K562 (cell line): ENCODE data around the gene A4GALT. TPM values are rescaled to one million over a fixed set of nuclear protein-coding genes. Genes with fewer than 3 reads are reported as not detected.
"Not testable (repeated sequence)": the region's sequence is repeated elsewhere in the genome, so short reads cannot be mapped to it uniquely, and the experiment has no call there.

ENCODE experiments used
- ATAC-seq: fragments of 200-7000 bp; cut with Tn5 transposase; 3 replicates; pipeline ENCODE4 v1.9.1; 2020; ENCODE audit warnings: moderate library complexity
- BruUV-seq: library from RNA; stranded (reverse); fragments of 400-500 nt; replicated peaks from 2 replicates; lab custom pipeline; 2021; lab: Mats Ljungman, UMichigan
- CTCF ChIA-PET: fragments of 300-600 bp; formaldehyde crosslinking; extraction: SDS; loops from one replicate; lab custom pipeline; 2021; ENCODE audit warnings: low intra/inter-chr PET ratio; lab: Yijun Ruan, JAX
- POLR2A ChIA-PET: fragments of 300-600, 350-650 bp; sonication (Branson Sonifier 250); formaldehyde crosslinking; extraction: SDS; loops from one replicate; lab custom pipeline; 2021; ENCODE audit warnings: antibody characterized with exemption, inconsistent platforms; lab: Yijun Ruan, JAX
- DNase-seq, 4 experiments: peaks; one replicate each; pipeline versions ENCODE4 v3.0.0 to v3.0.0-alpha.2; 2011 to 2018; ENCODE audit warnings: low spot score in 3 of 4, mixed read lengths in 3 of 4; ENCODE audit errors: extremely low read depth in 1 of 4
- FAIRE-seq: peaks from 2 replicates; lab custom pipeline; 2011; peaks lifted over from hg19 to GRCh38; lab: Jason Lieb, UNC
- H2AFZ ChIP-seq: 2 replicates; pipeline ENCODE4 v1.6.0; 2011; ENCODE audit warnings: low read depth, low read length, control low read depth, inconsistent platforms
- H3K27ac ChIP-seq: fragments of 200-600 bp; 3 replicates; pipeline ENCODE4 v1.8.0; 2011; ENCODE audit warnings: low read depth, mild to moderate bottlenecking, control low read depth, inconsistent platforms, low read length, moderate library complexity, mixed read lengths; ENCODE audit errors: extremely low read depth
- H3K27me3 ChIP-seq, 2 experiments: fragments of 300-600 bp in 1 of 2; 2 replicates in 1 of 2; 3 replicates in 1 of 2; pipeline versions ENCODE4 v1.6.0 to v1.8.0; 2011; ENCODE audit warnings: inconsistent platforms in 2 of 2, low read length in 2 of 2, mild to moderate bottlenecking in 1 of 2, mixed read lengths in 1 of 2, moderate library complexity in 1 of 2; ENCODE audit not compliant: control insufficient read depth in 2 of 2, insufficient read depth in 2 of 2
- H3K36me3 ChIP-seq: fragments of 300-600 bp; 3 replicates; pipeline ENCODE4 v1.8.0; 2011; ENCODE audit warnings: mild to moderate bottlenecking, low read length, inconsistent platforms; ENCODE audit not compliant: control insufficient read depth, insufficient read depth
- H3K4me1 ChIP-seq, 2 experiments: fragments of 200-600 bp in 1 of 2; replicated peaks in 1 of 2; 2 replicates in 1 of 2; 3 replicates in 1 of 2; pipeline versions ENCODE4 v1.5.1 to v1.8.0; 2011; ENCODE audit warnings: inconsistent platforms in 2 of 2, low read length in 2 of 2, mild to moderate bottlenecking in 1 of 2, mixed read lengths in 1 of 2, moderate library complexity in 1 of 2; ENCODE audit not compliant: control insufficient read depth in 2 of 2, insufficient read depth in 2 of 2
- H3K4me2 ChIP-seq: 2 replicates; pipeline ENCODE4 v1.6.1; 2011; ENCODE audit warnings: low read length, control low read depth, inconsistent platforms, mixed read lengths; ENCODE audit not compliant: insufficient read depth
- H3K4me3 ChIP-seq: fragments of 200-600 bp; sonication (generic), shearing (Covaris generic); 2 replicates; pipeline ENCODE4 v1.5.1; 2016; ENCODE audit warnings: control low read depth, inconsistent platforms
- H3K79me2 ChIP-seq: fragments of 200-600 bp; 3 replicates; pipeline ENCODE4 v1.8.0; 2011; ENCODE audit warnings: low read length, inconsistent platforms; ENCODE audit not compliant: control insufficient read depth, insufficient read depth
- H3K9ac ChIP-seq, 2 experiments: 2 replicates each; pipeline versions ENCODE4 v1.6.0 to v1.6.1; 2011; ENCODE audit warnings: low read depth in 2 of 2, low read length in 2 of 2, control low read depth in 1 of 2, inconsistent platforms in 1 of 2, mild to moderate bottlenecking in 1 of 2, mixed read lengths in 1 of 2; ENCODE audit not compliant: insufficient read depth in 1 of 2
- H3K9me1 ChIP-seq: one replicate; pipeline ENCODE4 v1.6.0; 2011; ENCODE audit warnings: inconsistent platforms, mild to moderate bottlenecking, low read length, moderate library complexity; ENCODE audit not compliant: control insufficient read depth, insufficient read depth
- H3K9me3 ChIP-seq: replicated peaks from 2 replicates; pipeline ENCODE4 v1.5.1; 2011; ENCODE audit warnings: low read depth, low read length, inconsistent platforms; ENCODE audit not compliant: control insufficient read depth, insufficient read depth
- H4K20me1 ChIP-seq: replicated peaks from 2 replicates; pipeline ENCODE4 v1.6.1; 2011; ENCODE audit warnings: low read length, inconsistent platforms, mixed read lengths; ENCODE audit not compliant: control insufficient read depth, insufficient read depth
- BRF1 ChIP-seq: IDR thresholded peaks from 3 replicates; pipeline ENCODE4 v1.6.1; 2011; ENCODE audit warnings: borderline replicate concordance, mild to moderate bottlenecking; ENCODE audit not compliant: insufficient read length; ENCODE audit errors: extremely low read depth
- ID3 ChIP-seq, 2 experiments: fragments of 250-450 bp in 1 of 2; fragments of 450-650 bp in 1 of 2; sonication (Bioruptor Pico) in 1 of 2; IDR thresholded peaks; 2 replicates each; pipeline versions ENCODE4 v1.6.1 to v1.8.0; 2016 to 2021; ENCODE audit warnings: mild to moderate bottlenecking in 2 of 2, moderate library complexity in 2 of 2, missing compliant biosample characterization in 1 of 2, missing genetic modification characterization in 1 of 2
- JUNB ChIP-seq: fragments of 450-650 bp; formaldehyde crosslinking; conservative IDR thresholded peaks from 2 replicates; pipeline ENCODE4 v1.4.0; 2020; ENCODE audit warnings: mild to moderate bottlenecking
- KDM5B ChIP-seq: fragments of 200-600 bp; sonication (generic); IDR thresholded peaks from 2 replicates; pipeline ENCODE4 v1.6.1; 2012; ENCODE audit warnings: low read depth, mild to moderate bottlenecking, moderate library complexity, low read length, control low read depth, inconsistent platforms; ENCODE audit not compliant: insufficient replicate concordance
- NR3C1 ChIP-seq: sonication (generic); formaldehyde crosslinking; IDR thresholded peaks from 2 replicates; pipeline ENCODE4 v1.8.1; 2022; ENCODE audit warnings: missing genetic modification reagents
- PURB ChIP-seq: sonication (generic); formaldehyde crosslinking; IDR thresholded peaks from 2 replicates; pipeline ENCODE4 v1.9.0; 2021; ENCODE audit warnings: low read depth, mild to moderate bottlenecking, missing genetic modification reagents
- RBM14 ChIP-seq: fragments of 200-400 bp; formaldehyde crosslinking; IDR thresholded peaks from 2 replicates; pipeline ENCODE4 v1.6.1; 2018; ENCODE audit warnings: low read depth, mild to moderate bottlenecking, low read length, moderate library complexity, borderline replicate concordance; ENCODE audit not compliant: insufficient read depth
- SAP30 ChIP-seq: fragments of 200-600 bp; sonication (generic); IDR thresholded peaks from 2 replicates; pipeline ENCODE4 v1.6.1; 2012; ENCODE audit warnings: borderline replicate concordance, low read depth, mild to moderate bottlenecking, moderate library complexity, low read length, control low read depth, inconsistent platforms; ENCODE audit not compliant: insufficient read depth, poor library complexity, severe bottlenecking
- SOX6 ChIP-seq: fragments of 450-650 bp; IDR thresholded peaks from 2 replicates; pipeline ENCODE4 v1.6.1; 2014; ENCODE audit warnings: mild to moderate bottlenecking
- THRB ChIP-seq: fragments of 450-650 bp; formaldehyde crosslinking; conservative IDR thresholded peaks from 2 replicates; pipeline ENCODE4 v1.4.0; 2022; ENCODE audit warnings: mild to moderate bottlenecking, missing genetic modification characterization
- ZNF140 ChIP-seq: fragments of 250-450 bp; sonication (Bioruptor Pico); IDR thresholded peaks from 2 replicates; pipeline ENCODE4 v1.8.0; 2021; ENCODE audit warnings: moderate library complexity, mild to moderate bottlenecking, inconsistent platforms
- ZNF449 ChIP-seq: fragments of 250-450 bp; sonication (Bioruptor Pico); IDR thresholded peaks from 2 replicates; pipeline ENCODE4 v1.8.0; 2022; ENCODE audit warnings: moderate library complexity, mild to moderate bottlenecking, inconsistent platforms
- ZSCAN29 ChIP-seq: fragments of 450-650 bp; IDR thresholded peaks from 2 replicates; pipeline ENCODE4 v1.6.1; 2017
- WGBS: fragments of 100-300 bp; shearing (Covaris generic); methylation state at CpG from one replicate; pipeline ENCODE4 v1.1.6; 2016; ENCODE audit warnings: low coverage, mixed read lengths; ENCODE audit not compliant: insufficient coverage; ENCODE audit errors: missing lambda C conversion rate; 5-methylcytosine and 5-hydroxymethylcytosine counted together
- in situ Hi-C: fragments of 300-500 bp; cut with MboI; formaldehyde crosslinking; loops from 4 replicates; pipeline ENCODE4 v1.15.0; 2018; ENCODE audit warnings: inconsistent platforms, mixed read lengths
- intact Hi-C: fragments of 100-400 bp; cut with micrococcal nuclease; formaldehyde crosslinking; loops from 2 replicates; pipeline ENCODE4 v1.14.2; 2022
- polyA plus RNA-seq, 8 experiments: library from polyadenylated mRNA; depleted of rRNA in 4 of 8; stranded (reverse) in 5 of 8; unstranded in 3 of 8; fragments of >200 nt; fragmentation: Nextera tagmentation in 2 of 8; fragmentation: Illumina TruSeq in 1 of 8; extraction: Ambion mirVana in 2 of 8; extraction: Trizol in 1 of 8; gene quantifications; 2 replicates each; pipeline versions ENCODE4 v1.2.1 to v1.2.3, GENCODE V29; 2011 to 2014; ENCODE audit warnings: inconsistent platforms in 1 of 8, missing spikeins in 1 of 8
- total RNA-seq, 7 experiments: library from RNA; depleted of rRNA in 6 of 7; stranded (reverse); fragments of >200 nt in 6 of 7; fragmentation: Illumina TruSeq in 2 of 7; extraction: Trizol in 2 of 7; gene quantifications; 2 replicates each; pipeline versions ENCODE4 v1.2.1 to v1.2.3, GENCODE V29; 2011 to 2021; ENCODE audit warnings: low replicate concordance in 1 of 7

A4GALT gene
- total and polyA plus RNA-seq, 9 of the 15 experiments (the other 6 are each of a cell fraction or from before 2014, with no cell fraction given) = 0.07 to 0.11 TPM; not detected in 7

- CTCF ChIA-PET = no interaction called here
- no peak overlapping the region for H3K9ac ChIP-seq
- POLR2A ChIA-PET = interaction anchor here (0.5 to 1.0 kb wide), 3 partner anchors 17 to 365 kb away, joined by 3 read pairs; no protein-coding TSS in a partner anchor
- H4K20me1 ChIP-seq = no peaks in the 10 kb centered on the region
- WGBS = 0% methylated on average over 2 of the region's 2 CpGs
- no peaks in the 10 kb centered on the region for H3K27me3 ChIP-seq
- no peaks in the 10 kb centered on the region for H3K79me2 ChIP-seq
- no peaks in the 10 kb centered on the region for H3K9me3 ChIP-seq
- ATAC-seq (no peak), DNase-seq (no peak), FAIRE-seq (no peak)
- in situ Hi-C loops = no loop called here
- no peaks in the 10 kb centered on the region for H3K36me3 ChIP-seq
- H2AFZ ChIP-seq = no peak overlapping the region
- BruUV-seq = no TSS peak
- H3K9me1 ChIP-seq = no peaks in the 10 kb centered on the region
- no peak overlapping the region for H3K4me3 ChIP-seq
- TF ChIP-seq PURB = no peak
- TF ChIP-seq ZNF140 = no peak
- no peak for TF ChIP-seq ZSCAN29
- no peak for TF ChIP-seq NR3C1 (CRISPR knock-in tag)
- no peak for TF ChIP-seq SOX6
- TF ChIP-seq JUNB (CRISPR knock-in tag) = no peak
- no peak for TF ChIP-seq ID3 (CRISPR knock-in tag; IDR thresholded peaks at IDR 0.05)
- TF ChIP-seq ID3 (tag; IDR thresholded peaks at IDR 0.05) = no peak
- no peak for TF ChIP-seq RBM14
- TF ChIP-seq KDM5B = no peak
- no peak for TF ChIP-seq SAP30
- TF ChIP-seq ZNF449 (CRISPR knock-in tag) = no peak
- no peak for TF ChIP-seq THRB (CRISPR knock-in tag)
- no peak for TF ChIP-seq BRF1
- intact Hi-C loops = no loop called here
- H3K4me2 ChIP-seq = no peak overlapping the region
- no peaks in the 10 kb centered on the region; a peak in 1 of 5 replicates for H3K4me1 ChIP-seq
- H3K27ac ChIP-seq = no peak overlapping the region
Measured at GRCh38 chr22:42673898-42674401, 46.7 kb downstream of the A4GALT start.

- H3K9me3 ChIP-seq, FAIRE-seq, H3K36me3 ChIP-seq, H3K4me2 ChIP-seq, H3K27ac ChIP-seq, CTCF ChIA-PET, DNase-seq, H3K9ac ChIP-seq, H3K27me3 ChIP-seq, intact Hi-C loops, H4K20me1 ChIP-seq, ATAC-seq, H2AFZ ChIP-seq, H3K4me1 ChIP-seq, H3K79me2 ChIP-seq, BruUV-seq, H3K4me3 ChIP-seq, in situ Hi-C loops, H3K9me1 ChIP-seq: not testable (repeated sequence)
- POLR2A ChIA-PET = interaction anchor here (1.0 to 2.4 kb wide), 2 partner anchors 11 to 18 kb away, joined by 3 to 7 read pairs; no protein-coding TSS in a partner anchor
- WGBS = 42% methylated on average over 8 of the region's 13 CpGs
Measured at GRCh38 chr22:42673071-42673470, 47.6 kb downstream of the A4GALT start.
